GM12878 (cell line): Measurements from ENCODE around the gene FBXO17. TPM values are rescaled to one million over a fixed set of nuclear protein-coding genes. Genes with fewer than 3 reads are reported as not detected.

Experiments
- ATAC-seq: fragments of 200-7000 bp; cut with Tn5 transposase; 3 replicates; pipeline ENCODE4 v1.9.1; 2020; ENCODE audit warnings: mild to moderate bottlenecking, moderate library complexity
- BruUV-seq: library from RNA; stranded (reverse); fragments of 400-500 nt; replicated peaks from 2 replicates; lab custom pipeline; 2021; lab: Mats Ljungman, UMichigan
- CTCF ChIA-PET: fragments of 300-600 bp; sonication (Branson Sonifier 250); formaldehyde crosslinking; extraction: SDS; loops from one replicate; lab custom pipeline; 2021; ENCODE audit warnings: inconsistent platforms; lab: Yijun Ruan, JAX
- POLR2A ChIA-PET: fragments of 350-600 bp; formaldehyde crosslinking; extraction: SDS; loops from one replicate; lab custom pipeline; 2021; ENCODE audit warnings: inconsistent platforms; lab: Charles Lee
- RAD21 ChIA-PET: fragments of 300-600 bp; sonication (Branson Sonifier 250); formaldehyde crosslinking; loops from one replicate; lab custom pipeline; 2023; ENCODE audit warnings: antibody characterized with exemption; ENCODE audit not compliant: unreplicated experiment; lab: Charles Lee
- SMC1A ChIA-PET: fragments of 300-600 bp; sonication (Branson Sonifier 250); formaldehyde crosslinking; loops from one replicate; lab custom pipeline; 2023; ENCODE audit not compliant: unreplicated experiment, uncharacterized antibody; lab: Charles Lee
- DNase-seq: peaks from one replicate; pipeline ENCODE4 v3.0.0-alpha.2; 2011; ENCODE audit warnings: low read depth, low spot score
- FAIRE-seq: peaks from 3 replicates; lab custom pipeline; 2011; peaks lifted over from hg19 to GRCh38; lab: Jason Lieb, UNC
- H2AFZ ChIP-seq: 2 replicates; pipeline ENCODE4 v1.6.0; 2011; ENCODE audit warnings: low read depth, low read length, control low read depth; ENCODE audit not compliant: control insufficient read depth
- H3K27ac ChIP-seq: 2 replicates; pipeline ENCODE4 v1.5.1; 2011; ENCODE audit warnings: control low read depth; ENCODE audit not compliant: control insufficient read depth, insufficient read depth
- H3K27me3 ChIP-seq, 2 experiments: replicated peaks in 1 of 2; 2 replicates each; pipeline versions ENCODE4 v1.6.0 to v1.6.1; 2011; ENCODE audit warnings: low read length in 1 of 2; ENCODE audit not compliant: control insufficient read depth in 2 of 2, insufficient read depth in 2 of 2
- H3K36me3 ChIP-seq, 2 experiments: 2 replicates each; pipeline ENCODE4 v1.5.1; 2011; ENCODE audit warnings: low read length in 1 of 2; ENCODE audit not compliant: control insufficient read depth in 2 of 2, insufficient read depth in 2 of 2
- H3K4me1 ChIP-seq: 2 replicates; pipeline ENCODE4 v1.6.1; 2011; ENCODE audit warnings: mild to moderate bottlenecking, low read length, moderate library complexity, mixed read lengths; ENCODE audit not compliant: control insufficient read depth, insufficient read depth
- H3K4me2 ChIP-seq: 2 replicates; pipeline ENCODE4 v1.6.0; 2011; ENCODE audit warnings: control low read depth; ENCODE audit not compliant: control insufficient read depth, insufficient read depth
- H3K4me3 ChIP-seq: fragments of 200-600 bp; sonication (generic); 2 replicates; pipeline ENCODE4 v1.5.1; 2016
- H3K79me2 ChIP-seq: 2 replicates; pipeline ENCODE4 v1.6.0; 2011; ENCODE audit warnings: low read length; ENCODE audit not compliant: control insufficient read depth, insufficient read depth
- H3K9ac ChIP-seq: 2 replicates; pipeline ENCODE4 v1.8.0; 2011; ENCODE audit warnings: low read length, control low read depth, mixed read lengths; ENCODE audit not compliant: control insufficient read depth, insufficient read depth
- H3K9me3 ChIP-seq: replicated peaks from 3 replicates; pipeline ENCODE4 v1.5.1; 2011; ENCODE audit warnings: mild to moderate bottlenecking, low read length; ENCODE audit not compliant: control insufficient read depth, insufficient read depth
- H4K20me1 ChIP-seq: 2 replicates; pipeline ENCODE4 v1.6.0; 2011; ENCODE audit not compliant: control insufficient read depth, insufficient read depth
- ATF7 ChIP-seq: fragments of 450-650 bp; IDR thresholded peaks from 2 replicates; pipeline ENCODE4 v1.6.1; 2016; ENCODE audit warnings: low read depth, mild to moderate bottlenecking
- CBX3 ChIP-seq: fragments of 200-600 bp; sonication (generic); IDR thresholded peaks from 2 replicates; pipeline ENCODE4 v1.6.1; 2016; ENCODE audit warnings: low read depth, borderline replicate concordance
- CEBPB ChIP-seq, 2 experiments: fragments of 150-350 bp in 1 of 2; IDR thresholded peaks; 2 replicates each; pipeline ENCODE4 v1.6.1; 2012 to 2014; ENCODE audit warnings: low read depth in 2 of 2, low read length in 2 of 2, borderline replicate concordance in 1 of 2, inconsistent platforms in 1 of 2
- CHD1 ChIP-seq: IDR thresholded peaks from 2 replicates; pipeline ENCODE4 v1.6.1; 2012; ENCODE audit warnings: low read depth, low read length, improper control_type of control experiment
- FOXM1 ChIP-seq: IDR thresholded peaks from 2 replicates; pipeline ENCODE4 v1.6.1; 2012; ENCODE audit warnings: low read depth, mild to moderate bottlenecking, inconsistent platforms, low read length, moderate library complexity
- HCFC1 ChIP-seq: fragments of 150-350 bp; IDR thresholded peaks from 2 replicates; pipeline ENCODE4 v1.6.1; 2014; ENCODE audit warnings: low read length
- JUNB ChIP-seq: IDR thresholded peaks from 2 replicates; pipeline ENCODE4 v1.6.1; 2016; ENCODE audit warnings: antibody characterized with exemption, mild to moderate bottlenecking
- MYB ChIP-seq: fragments of 150-350 bp; IDR thresholded peaks from 2 replicates; pipeline ENCODE4 v1.6.1; 2014; ENCODE audit warnings: mild to moderate bottlenecking, low read depth, low read length, borderline replicate concordance
- NFIC ChIP-seq: IDR thresholded peaks from 2 replicates; pipeline ENCODE4 v1.6.1; 2012; ENCODE audit warnings: low read depth, mild to moderate bottlenecking, inconsistent platforms, low read length, moderate library complexity
- NFYB ChIP-seq: IDR thresholded peaks from 2 replicates; pipeline ENCODE4 v1.6.1; 2011; ENCODE audit warnings: low read depth, mild to moderate bottlenecking, low read length, improper control_type of control experiment, moderate library complexity; ENCODE audit not compliant: insufficient read depth
- NR2F1 ChIP-seq: fragments of 450-650 bp; conservative IDR thresholded peaks from 2 replicates; pipeline ENCODE4 v1.6.1; 2017; ENCODE audit warnings: mild to moderate bottlenecking
- PKNOX1 ChIP-seq: fragments of 450-650 bp; IDR thresholded peaks from 2 replicates; pipeline ENCODE4 v1.6.1; 2016; ENCODE audit warnings: mild to moderate bottlenecking
- WGBS: methylation state at CpG from one replicate; pipeline ENCODE4 v1.1.6; 2016; ENCODE audit warnings: low lambda C conversion rate; ENCODE audit not compliant: insufficient replicate concordance, insufficient coverage; ENCODE audit errors: missing lambda C conversion rate; 5-methylcytosine and 5-hydroxymethylcytosine counted together
- in situ Hi-C: fragments of 300-500 bp; cut with MboI; formaldehyde crosslinking; loops from 9 replicates; pipeline ENCODE4 v1.14.3; 2018; ENCODE audit warnings: mixed read lengths
- intact Hi-C: fragments of 100-400 bp; cut with micrococcal nuclease; formaldehyde crosslinking; loops from one replicate; pipeline ENCODE4 v1.14.2; 2022; ENCODE audit not compliant: unreplicated experiment
- polyA plus RNA-seq, 11 experiments: library from polyadenylated mRNA; depleted of rRNA in 4 of 11; unstranded in 6 of 11; stranded (reverse) in 5 of 11; fragments of >200 nt; fragmentation: Nextera tagmentation in 4 of 11; fragmentation: Illumina TruSeq in 1 of 11; extraction: Ambion mirVana in 4 of 11; extraction: Trizol in 1 of 11; gene quantifications; 1 replicate in 1 of 11; 2 replicates in 10 of 11; pipeline versions ENCODE4 v1.2.1 to v1.2.3, GENCODE V29; 2011 to 2016; ENCODE audit warnings: inconsistent platforms in 2 of 11, missing spikeins in 2 of 11, low read depth in 1 of 11
- total RNA-seq, 4 experiments: library from RNA; depleted of rRNA in 3 of 4; stranded (reverse); fragments of >200 nt in 3 of 4; fragmentation: Illumina TruSeq in 1 of 4; extraction: Trizol in 1 of 4; gene quantifications; 2 replicates each; pipeline versions ENCODE4 v1.2.1 to v1.2.3, GENCODE V29; 2013 to 2021
- TF ChIP-seq, protein P1 (sequence below): IDR thresholded peaks from 2 replicates; pipeline ENCODE4 v1.6.1; 2012; ENCODE audit warnings: mild to moderate bottlenecking, low read depth, low read length

The FBXO17 gene
- total and polyA plus RNA-seq, 10 of the 15 experiments (the other 5 are each of a cell fraction or from before 2014, with no cell fraction given) = 2.2 to 11.1 (median 5.3) TPM

DNA sequence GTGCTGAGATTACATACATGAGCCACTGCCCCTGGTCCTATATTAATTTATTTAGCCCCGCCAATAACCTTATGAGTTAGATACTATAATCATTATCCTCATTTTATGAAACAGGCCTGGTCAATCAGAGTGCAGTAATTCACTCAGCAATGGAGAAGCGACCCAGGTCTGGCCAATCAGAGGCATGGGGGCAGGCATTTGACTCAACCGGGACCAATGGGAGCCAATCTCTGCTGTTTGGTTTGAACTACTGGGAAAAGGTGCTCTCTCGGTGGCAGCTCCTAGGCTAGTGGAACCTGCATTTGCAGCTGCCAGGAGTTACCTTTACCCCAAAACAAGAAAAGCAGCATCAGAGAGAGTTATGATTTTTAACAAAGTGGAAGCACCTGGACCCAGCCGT lies 82.7 kb downstream of the FBXO17 start:
- no peaks in the 10 kb centered on the region for H3K79me2 ChIP-seq
- H2AFZ ChIP-seq = no peak overlapping the region
- ATAC-seq (no peak), FAIRE-seq (no peak), DNase-seq (no peak)
- no peak for TF ChIP-seq CEBPB (IDR thresholded peaks at IDR 0.05; ENCODE audit: borderline replicate concordance in 1 of 2, low read depth in 2 of 2, low read length in 2 of 2)
- 0 out of 2 replicates have a peak, but pooled peaks have one; percentile 43 for TF ChIP-seq NFYB
- H4K20me1 ChIP-seq = no peaks in the 10 kb centered on the region
- intact Hi-C loops (no loop called here), in situ Hi-C loops (no loop called here)
- H3K27me3 ChIP-seq = no peaks in the 10 kb centered on the region
- no peaks in the 10 kb centered on the region for H3K9me3 ChIP-seq
- H3K9ac ChIP-seq = no peak overlapping the region
- ChIA-PET SMC1A (no interaction called here), CTCF (interaction anchor here (0.5 to 0.9 kb wide), 3 partner anchors 100 to 1530 kb away, joined by 3 read pairs; no protein-coding TSS in a partner anchor), RAD21 (no interaction called here), POLR2A (interaction anchor here (0.6 kb wide), 1 partner anchor 37 kb away, joined by 6 read pairs; no protein-coding TSS in a partner anchor)
- no peaks in the 10 kb centered on the region; a peak in 1 of 4 replicates for H3K36me3 ChIP-seq
- BruUV-seq = no TSS peak
- 77% methylated on average over 5 of the region's 5 CpGs for WGBS
- H3K4me3 ChIP-seq = no peak overlapping the region
- no peak overlapping the region for H3K27ac ChIP-seq
- H3K4me1 ChIP-seq = no peaks in the 10 kb centered on the region
- H3K4me2 ChIP-seq = no peak overlapping the region

- FAIRE-seq (no peak), DNase-seq (no peak), ATAC-seq (no peak)
- ChIA-PET POLR2A (no interaction called here), SMC1A (no interaction called here), RAD21 (no interaction called here), CTCF (interaction anchor here (0.7 kb wide), 1 partner anchor 166 kb away, joined by 4 read pairs; no protein-coding TSS in a partner anchor)
- intact Hi-C loops (no loop called here), in situ Hi-C loops (no loop called here)
- no peaks in the 10 kb centered on the region for H3K9me3 ChIP-seq
- H3K27me3 ChIP-seq = no peaks in the 10 kb centered on the region
- H3K4me3 ChIP-seq = no peak overlapping the region
- H3K79me2 ChIP-seq = no peaks in the 10 kb centered on the region
- no peak overlapping the region for H3K27ac ChIP-seq
- H3K4me2 ChIP-seq = no peak overlapping the region
- no peak overlapping the region for H2AFZ ChIP-seq
- no peak overlapping the region for H3K9ac ChIP-seq
- H3K36me3 ChIP-seq = no peaks in the 10 kb centered on the region; a peak in 1 of 4 replicates
- no peaks in the 10 kb centered on the region for H4K20me1 ChIP-seq
- 83% methylated on average over 6 of the region's 6 CpGs for WGBS
- no TSS peak for BruUV-seq
- H3K4me1 ChIP-seq = no peaks in the 10 kb centered on the region
- no peak for TF ChIP-seq NFIC
- TF ChIP-seq ATF7 = no peak
- TF ChIP-seq HCFC1 = no peak
- no peak for TF ChIP-seq FOXM1
- TF ChIP-seq, protein P1, sequence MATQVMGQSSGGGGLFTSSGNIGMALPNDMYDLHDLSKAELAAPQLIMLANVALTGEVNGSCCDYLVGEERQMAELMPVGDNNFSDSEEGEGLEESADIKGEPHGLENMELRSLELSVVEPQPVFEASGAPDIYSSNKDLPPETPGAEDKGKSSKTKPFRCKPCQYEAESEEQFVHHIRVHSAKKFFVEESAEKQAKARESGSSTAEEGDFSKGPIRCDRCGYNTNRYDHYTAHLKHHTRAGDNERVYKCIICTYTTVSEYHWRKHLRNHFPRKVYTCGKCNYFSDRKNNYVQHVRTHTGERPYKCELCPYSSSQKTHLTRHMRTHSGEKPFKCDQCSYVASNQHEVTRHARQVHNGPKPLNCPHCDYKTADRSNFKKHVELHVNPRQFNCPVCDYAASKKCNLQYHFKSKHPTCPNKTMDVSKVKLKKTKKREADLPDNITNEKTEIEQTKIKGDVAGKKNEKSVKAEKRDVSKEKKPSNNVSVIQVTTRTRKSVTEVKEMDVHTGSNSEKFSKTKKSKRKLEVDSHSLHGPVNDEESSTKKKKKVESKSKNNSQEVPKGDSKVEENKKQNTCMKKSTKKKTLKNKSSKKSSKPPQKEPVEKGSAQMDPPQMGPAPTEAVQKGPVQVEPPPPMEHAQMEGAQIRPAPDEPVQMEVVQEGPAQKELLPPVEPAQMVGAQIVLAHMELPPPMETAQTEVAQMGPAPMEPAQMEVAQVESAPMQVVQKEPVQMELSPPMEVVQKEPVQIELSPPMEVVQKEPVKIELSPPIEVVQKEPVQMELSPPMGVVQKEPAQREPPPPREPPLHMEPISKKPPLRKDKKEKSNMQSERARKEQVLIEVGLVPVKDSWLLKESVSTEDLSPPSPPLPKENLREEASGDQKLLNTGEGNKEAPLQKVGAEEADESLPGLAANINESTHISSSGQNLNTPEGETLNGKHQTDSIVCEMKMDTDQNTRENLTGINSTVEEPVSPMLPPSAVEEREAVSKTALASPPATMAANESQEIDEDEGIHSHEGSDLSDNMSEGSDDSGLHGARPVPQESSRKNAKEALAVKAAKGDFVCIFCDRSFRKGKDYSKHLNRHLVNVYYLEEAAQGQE = no peak
- no peak for TF ChIP-seq CBX3
- no peak for TF ChIP-seq JUNB
- TF ChIP-seq NR2F1 = no peak
- TF ChIP-seq PKNOX1 = no peak
- no peak for TF ChIP-seq CHD1
- TF ChIP-seq NFYB = no peak
- TF ChIP-seq MYB = no peak
Measured at GRCh38 chr19:38891771-38892170, 83.8 kb downstream of the FBXO17 start.
